ENCODE measurements around the gene LYZ. TPM values are rescaled to one million over a fixed set of nuclear protein-coding genes. Genes with fewer than 3 reads are reported as not detected.

The LYZ gene
- total and polyA plus RNA-seq, 2 donors (not counting 3 experiments of a cell fraction or from before 2014, with no cell fraction given) = not detected

GRCh38 chr12:69345077-69345476 lies 3.1 kb upstream of the LYZ start:
- Histone ChIP-seq H2AFZ (ENCODE audit: low read depth, low read length) (no peak overlapping the region), H3K9me3 (replicated peaks; ENCODE audit: control insufficient read depth, insufficient read depth, low read length) (no peaks in the 10 kb centered on the region), H3K9ac (replicated peaks; ENCODE audit: extremely low read depth, insufficient read depth, low read length) (no peak overlapping the region), H3K4me2 (ENCODE audit: insufficient read depth, low read length) (no peak overlapping the region), H3K79me2 (ENCODE audit: control insufficient read depth, insufficient read depth, low read length) (no peaks in the 10 kb centered on the region), H4K20me1 (replicated peaks; ENCODE audit: control insufficient read depth, extremely low read depth, insufficient read depth, low read length) (no peaks in the 10 kb centered on the region), H3K27me3 (ENCODE audit: control insufficient read depth in 2 of 2, insufficient read depth in 2 of 2, low read length in 2 of 2) (peaks cover 12 to 13% of the 10 kb centered on the region in 2 experiments), H3K9me1 (replicated peaks; ENCODE audit: control insufficient read depth, extremely low read depth, insufficient read depth, low read length) (no peaks in the 10 kb centered on the region), H3K27ac (ENCODE audit: insufficient read depth, low read depth, low read length) (no peak overlapping the region), H3K4me3 (replicated peaks in 1 of 3; ENCODE audit: insufficient read depth in 1 of 3, low read depth in 1 of 3, low read length in 3 of 3) (no peak overlapping the region), H3K4me1 (ENCODE audit: control insufficient read depth, extremely low read depth, insufficient read depth, low read length) (no peaks in the 10 kb centered on the region), H3K36me3 (ENCODE audit: control insufficient read depth in 2 of 2, extremely low read depth in 1 of 2, insufficient read depth in 2 of 2, low read length in 2 of 2) (no peaks in the 10 kb centered on the region)
- dilution Hi-C loops (cut with MboI; ENCODE audit: extremely low pct_ligation_motif_present, low sequenced_read_pairs) = no loop called here
- ChIA-PET CTCF (interaction anchor here (0.6 kb wide), 1 partner anchor 12 kb away, joined by 7 read pairs; no protein-coding TSS in a partner anchor), POLR2A (no interaction called here)
- TF ChIP-seq FOS (IDR thresholded peaks at IDR 0.05; ENCODE audit: borderline replicate concordance, insufficient read depth, low read length) (no peak), EZH2 (IDR thresholded peaks at IDR 0.05; ENCODE audit: borderline replicate concordance, low read depth, low read length, severe bottlenecking) (no peak), POLR2AphosphoS5 (IDR thresholded peaks at IDR 0.05; ENCODE audit: insufficient read depth, low read depth, low read length) (no peak), POLR2A (IDR thresholded peaks at IDR 0.05; ENCODE audit: low read depth, low read length) (no peak), JUN (IDR thresholded peaks at IDR 0.05; ENCODE audit: borderline replicate concordance, insufficient read depth, insufficient read length, low read depth) (no peak), MYC (IDR thresholded peaks at IDR 0.05; ENCODE audit: low read depth, low read length) (no peak), GATA2 (IDR thresholded peaks at IDR 0.05; ENCODE audit: insufficient read depth, insufficient read length, low read depth, low read length) (no peak)
- TF ChIP-seq, protein P1, sequence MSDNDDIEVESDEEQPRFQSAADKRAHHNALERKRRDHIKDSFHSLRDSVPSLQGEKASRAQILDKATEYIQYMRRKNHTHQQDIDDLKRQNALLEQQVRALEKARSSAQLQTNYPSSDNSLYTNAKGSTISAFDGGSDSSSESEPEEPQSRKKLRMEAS (IDR thresholded peaks at IDR 0.05; ENCODE audit: insufficient read depth, insufficient read length) = no peak
- TF ChIP-seq, protein P2, sequence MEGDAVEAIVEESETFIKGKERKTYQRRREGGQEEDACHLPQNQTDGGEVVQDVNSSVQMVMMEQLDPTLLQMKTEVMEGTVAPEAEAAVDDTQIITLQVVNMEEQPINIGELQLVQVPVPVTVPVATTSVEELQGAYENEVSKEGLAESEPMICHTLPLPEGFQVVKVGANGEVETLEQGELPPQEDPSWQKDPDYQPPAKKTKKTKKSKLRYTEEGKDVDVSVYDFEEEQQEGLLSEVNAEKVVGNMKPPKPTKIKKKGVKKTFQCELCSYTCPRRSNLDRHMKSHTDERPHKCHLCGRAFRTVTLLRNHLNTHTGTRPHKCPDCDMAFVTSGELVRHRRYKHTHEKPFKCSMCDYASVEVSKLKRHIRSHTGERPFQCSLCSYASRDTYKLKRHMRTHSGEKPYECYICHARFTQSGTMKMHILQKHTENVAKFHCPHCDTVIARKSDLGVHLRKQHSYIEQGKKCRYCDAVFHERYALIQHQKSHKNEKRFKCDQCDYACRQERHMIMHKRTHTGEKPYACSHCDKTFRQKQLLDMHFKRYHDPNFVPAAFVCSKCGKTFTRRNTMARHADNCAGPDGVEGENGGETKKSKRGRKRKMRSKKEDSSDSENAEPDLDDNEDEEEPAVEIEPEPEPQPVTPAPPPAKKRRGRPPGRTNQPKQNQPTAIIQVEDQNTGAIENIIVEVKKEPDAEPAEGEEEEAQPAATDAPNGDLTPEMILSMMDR (IDR thresholded peaks at IDR 0.05; ENCODE audit: extremely low read depth in 1 of 2, insufficient read depth in 1 of 2, low read depth in 1 of 2, low read length in 2 of 2) = no peak
- FAIRE-seq (no peak), DNase-seq (ENCODE audit: low read depth, low spot score) (no peak)
- intact Hi-C loops (cut with micrococcal nuclease) = no loop called here
- no TSS peak for BruUV-seq (replicated peaks)
